Right atrium auricular region (tissue), 2 donors: ENCODE measurements around the gene ABLIM3. TPM values are rescaled to one million over a fixed set of nuclear protein-coding genes. Genes with fewer than 3 reads are reported as not detected.
A peak's percentile ranks its signal among the peaks of the same experiment; 100 is the strongest.

Source experiments
- DNase-seq: peaks from one replicate; pipeline ENCODE4 v3.0.0-alpha.2; 2019; ENCODE audit warnings: low spot score
- H3K27ac ChIP-seq, 2 donors: fragments of 200-600 bp; sonication (generic); 1 replicate in 1 of 2; 2 replicates in 1 of 2; pipeline ENCODE4 v1.5.1; 2016 to 2019
- H3K27me3 ChIP-seq, 2 donors: fragments of 200-600 bp; sonication (generic); one replicate each; pipeline versions ENCODE4 v1.5.1 to v1.6.0; 2017 to 2019
- H3K36me3 ChIP-seq: fragments of 200-600 bp; sonication (generic); one replicate; pipeline ENCODE4 v1.5.1; 2016
- H3K4me1 ChIP-seq, 2 donors: fragments of 200-600 bp; sonication (generic); one replicate each; pipeline versions ENCODE4 v1.5.1 to v1.6.0; 2017 to 2019
- H3K4me3 ChIP-seq, 2 donors: fragments of 200-600 bp; sonication (generic); 1 replicate in 1 of 2; 2 replicates in 1 of 2; pipeline ENCODE4 v1.5.1; 2017 to 2019; ENCODE audit warnings: mild to moderate bottlenecking in 1 of 2, moderate library complexity in 1 of 2
- H3K9me3 ChIP-seq, 2 donors: fragments of 200-600 bp; sonication (generic); one replicate each; pipeline ENCODE4 v1.5.1; 2019
- total RNA-seq, 2 donors: library from RNA; depleted of rRNA; stranded (reverse); fragments of >200 nt; gene quantifications; one replicate each; pipeline ENCODE4 v1.1.0, GENCODE V29; 2016
- TF ChIP-seq, protein P1 (sequence below), 2 donors: fragments of 200-600 bp; sonication (generic); IDR thresholded peaks; one replicate each; pipeline ENCODE4 v1.5.1; 2019; ENCODE audit warnings: antibody characterized with exemption in 2 of 2

ABLIM3 gene
- total RNA-seq, 2 donors from 2014 or later: 109 to 145 TPM

DNA sequence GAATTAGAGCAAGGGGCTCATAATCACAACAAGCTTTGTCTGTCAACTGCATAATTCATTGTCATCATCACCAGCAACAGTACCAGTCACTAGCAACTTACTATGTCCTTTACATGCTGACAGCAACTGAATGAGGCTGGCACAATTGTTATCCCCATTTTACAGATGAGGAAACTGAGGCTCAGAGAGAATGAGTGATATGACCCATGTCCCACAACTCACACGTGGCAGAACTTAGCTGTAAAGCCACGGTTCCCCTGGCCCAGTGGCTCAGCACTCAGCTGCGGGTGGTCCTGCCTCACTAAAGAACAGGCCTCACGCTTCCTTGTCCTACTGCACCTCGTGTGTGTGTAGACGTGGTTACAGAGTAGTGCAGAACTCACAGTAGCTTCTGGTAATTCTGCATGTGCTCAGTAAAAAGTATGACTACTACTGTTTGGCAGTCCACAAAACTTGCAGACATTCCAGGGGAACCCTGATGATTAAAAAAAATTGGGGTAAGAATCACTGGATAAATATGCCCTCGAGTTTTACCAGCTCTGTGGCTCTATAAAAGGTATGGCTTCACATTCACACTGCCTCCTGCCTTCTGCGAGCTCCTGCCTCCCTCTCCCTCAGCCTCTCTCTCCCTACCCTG, 160.6 kb downstream of the ABLIM3 start:
- Histone ChIP-seq H3K4me1 (peaks cover 0 to 44% of the 10 kb centered on the region in 2 donors), H3K27ac (no peak overlapping the region), H3K4me3 (no peak overlapping the region), H3K27me3 (no peaks in the 10 kb centered on the region), H3K36me3 (peaks cover 53% of the 10 kb centered on the region), H3K9me3 (no peaks in the 10 kb centered on the region)
- DNase-seq: no peak
- TF ChIP-seq, protein P1, sequence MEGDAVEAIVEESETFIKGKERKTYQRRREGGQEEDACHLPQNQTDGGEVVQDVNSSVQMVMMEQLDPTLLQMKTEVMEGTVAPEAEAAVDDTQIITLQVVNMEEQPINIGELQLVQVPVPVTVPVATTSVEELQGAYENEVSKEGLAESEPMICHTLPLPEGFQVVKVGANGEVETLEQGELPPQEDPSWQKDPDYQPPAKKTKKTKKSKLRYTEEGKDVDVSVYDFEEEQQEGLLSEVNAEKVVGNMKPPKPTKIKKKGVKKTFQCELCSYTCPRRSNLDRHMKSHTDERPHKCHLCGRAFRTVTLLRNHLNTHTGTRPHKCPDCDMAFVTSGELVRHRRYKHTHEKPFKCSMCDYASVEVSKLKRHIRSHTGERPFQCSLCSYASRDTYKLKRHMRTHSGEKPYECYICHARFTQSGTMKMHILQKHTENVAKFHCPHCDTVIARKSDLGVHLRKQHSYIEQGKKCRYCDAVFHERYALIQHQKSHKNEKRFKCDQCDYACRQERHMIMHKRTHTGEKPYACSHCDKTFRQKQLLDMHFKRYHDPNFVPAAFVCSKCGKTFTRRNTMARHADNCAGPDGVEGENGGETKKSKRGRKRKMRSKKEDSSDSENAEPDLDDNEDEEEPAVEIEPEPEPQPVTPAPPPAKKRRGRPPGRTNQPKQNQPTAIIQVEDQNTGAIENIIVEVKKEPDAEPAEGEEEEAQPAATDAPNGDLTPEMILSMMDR (IDR thresholded peaks at IDR 0.05): no peak

GRCh38 chr5:149302641-149303040, 161.3 kb downstream of the ABLIM3 start:
- Histone ChIP-seq H3K4me3 (no peak overlapping the region), H3K9me3 (no peaks in the 10 kb centered on the region), H3K4me1 (peaks cover 0 to 37% of the 10 kb centered on the region in 2 donors), H3K27me3 (no peaks in the 10 kb centered on the region), H3K36me3 (peaks cover 60% of the 10 kb centered on the region), H3K27ac (no peak overlapping the region)
- TF ChIP-seq, protein P1 (IDR thresholded peaks at IDR 0.05): no peak
- DNase-seq: no peak

GRCh38 chr5:149303210-149303609, 161.9 kb downstream of the ABLIM3 start:
- Histone ChIP-seq H3K4me1 (peaks cover 0 to 32% of the 10 kb centered on the region in 2 donors), H3K27me3 (no peaks in the 10 kb centered on the region), H3K9me3 (no peaks in the 10 kb centered on the region), H3K36me3 (peaks cover 65% of the 10 kb centered on the region), H3K4me3 (no peak overlapping the region), H3K27ac (no peak overlapping the region)
- no peak for DNase-seq
- TF ChIP-seq, protein P1 (IDR thresholded peaks at IDR 0.05): no peak

DNA sequence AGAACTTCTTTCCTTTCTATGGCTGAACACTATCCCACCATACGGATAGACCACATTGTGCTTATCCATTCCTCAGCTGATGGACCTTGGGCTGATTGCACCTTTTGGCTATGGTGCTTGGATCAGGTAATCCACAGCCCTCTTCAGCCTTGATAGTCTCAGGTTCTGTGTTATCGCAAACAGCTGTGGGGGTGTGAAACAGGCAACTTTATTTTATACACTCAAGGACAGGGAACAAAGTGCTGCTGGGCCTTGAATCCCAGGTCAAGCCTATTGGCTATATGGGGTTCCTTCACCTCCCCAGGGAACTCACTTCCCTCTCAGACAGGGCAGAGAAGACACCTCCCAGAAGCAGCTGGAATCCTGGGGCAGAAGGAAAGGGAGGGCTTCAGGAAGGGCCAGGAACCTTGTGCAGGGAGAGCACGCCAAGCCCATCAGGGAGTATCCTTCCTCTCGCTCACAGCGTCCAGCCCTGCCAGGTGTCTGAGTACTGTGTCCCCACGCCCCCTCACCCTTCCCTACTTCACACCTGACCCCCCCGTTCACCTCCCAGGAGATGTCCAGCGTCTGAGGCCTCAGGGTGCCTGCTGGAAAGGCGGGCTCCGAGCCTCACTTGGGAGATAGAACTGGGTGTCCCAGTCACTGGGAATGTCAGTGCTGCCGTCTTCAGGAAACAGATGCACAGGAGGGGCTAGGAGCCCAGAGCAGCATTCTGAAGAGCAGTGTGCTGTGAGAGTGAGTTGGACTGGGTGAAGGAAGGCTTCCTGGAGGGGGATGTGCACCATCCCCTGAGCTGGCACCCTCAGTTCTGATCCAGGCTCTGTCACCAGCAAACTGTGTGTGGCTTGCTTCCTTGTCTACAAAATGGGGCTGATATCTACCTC, 163.1 kb downstream of the ABLIM3 start:
- TF ChIP-seq, protein P1 (IDR thresholded peaks at IDR 0.05): no peak
- H3K4me1 ChIP-seq: peaks cover 0 to 20% of the 10 kb centered on the region in 2 donors
- no peaks in the 10 kb centered on the region for H3K9me3 ChIP-seq
- no peak overlapping the region for H3K4me3 ChIP-seq
- peaks cover 76% of the 10 kb centered on the region for H3K36me3 ChIP-seq
- H3K27ac ChIP-seq: peak overlapping the region in 1 of 2 donors; percentile 18
- no peak for DNase-seq
- no peaks in the 10 kb centered on the region for H3K27me3 ChIP-seq

GRCh38 chr5:149309354-149309753, 168.1 kb downstream of the ABLIM3 start:
- H3K27ac ChIP-seq: no peak overlapping the region
- no peak for DNase-seq
- TF ChIP-seq, protein P1 (IDR thresholded peaks at IDR 0.05): no peak

More at GRCh38 chr5:149309354-149309753, 168.1 kb downstream of the ABLIM3 start:
- Histone ChIP-seq H3K4me3 (no peak overlapping the region), H3K4me1 (peaks cover 0 to 8% of the 10 kb centered on the region in 2 donors), H3K27me3 (no peaks in the 10 kb centered on the region), H3K36me3 (peaks cover 82% of the 10 kb centered on the region), H3K9me3 (no peaks in the 10 kb centered on the region)

Other genes with a start within 250 kb of the ABLIM3 start
- 10 to 100 TPM in 1 of 2 donors, 1 to 10 TPM in 1; 4.7 to 13.1 TPM for gene SH3TC2, start 78.4 kb upstream of the ABLIM3 start, total RNA-seq
- gene AFAP1L1, start 130.4 kb downstream of the ABLIM3 start, total RNA-seq: 10 to 100 TPM; 45.6 to 48.9 TPM
- 10 to 100 TPM in 1 of 2 donors, 1 to 10 TPM in 1; 6.9 to 10.7 TPM for gene GRPEL2, start 204.0 kb downstream of the ABLIM3 start, total RNA-seq
- gene PCYOX1L, start 216.6 kb downstream of the ABLIM3 start, total RNA-seq: 1 to 10 TPM; 4.0 to 5.6 TPM
- gene IL17B, start 237.8 kb downstream of the ABLIM3 start, total RNA-seq: 1 to 10 TPM in 1 of 2 donors, under 1 TPM in 1; 0.83 to 2.9 TPM